IMR-90 (cell line): Measurements from ENCODE around the gene TNNI3K. TPM values are rescaled to one million over a fixed set of nuclear protein-coding genes. Genes with fewer than 3 reads are reported as not detected.

Experiments used
- ATAC-seq: fragments of 200-7000 bp; cut with Tn5 transposase; 2 replicates; pipeline ENCODE4 v1.9.1; 2020; ENCODE audit warnings: low read depth, mild to moderate bottlenecking, moderate library complexity
- BruUV-seq: library from RNA; stranded (reverse); fragments of 400-500 nt; replicated peaks from 2 replicates; lab custom pipeline; 2021; lab: Mats Ljungman, UMichigan
- CTCF ChIA-PET: fragments of 300-600 bp; formaldehyde crosslinking; extraction: SDS; loops from one replicate; lab custom pipeline; 2021; ENCODE audit warnings: antibody characterized with exemption; lab: Yijun Ruan, JAX
- POLR2A ChIA-PET: fragments of 300-600 bp; sonication (Branson Sonifier 250); formaldehyde crosslinking; loops from one replicate; lab custom pipeline; 2022; ENCODE audit warnings: antibody characterized with exemption; ENCODE audit not compliant: unreplicated experiment; lab: Charles Lee
- DNase-seq: peaks from one replicate; pipeline ENCODE4 v3.0.0; 2013
- H2AFZ ChIP-seq: replicated peaks from 2 replicates; pipeline ENCODE3; 2013; ENCODE audit warnings: low read length, mild to moderate bottlenecking; ENCODE audit not compliant: poor library complexity
- H2AK5ac ChIP-seq: 2 replicates; pipeline ENCODE4 v1.6.1; 2013; ENCODE audit warnings: low read depth, low read length, inconsistent platforms
- H2AK9ac ChIP-seq: replicated peaks from 2 replicates; pipeline ENCODE3; 2013; ENCODE audit warnings: mild to moderate bottlenecking, low read depth, low read length, moderate library complexity; ENCODE audit not compliant: poor library complexity
- H2BK120ac ChIP-seq: 2 replicates; pipeline ENCODE4 v1.6.1; 2013; ENCODE audit warnings: low read depth, low read length, inconsistent platforms
- H2BK15ac ChIP-seq: 3 replicates; pipeline ENCODE4 v1.6.1; 2013; ENCODE audit warnings: low read depth, low read length, inconsistent platforms
- H2BK20ac ChIP-seq: 2 replicates; pipeline ENCODE4 v1.6.1; 2013; ENCODE audit warnings: low read depth, mild to moderate bottlenecking, inconsistent platforms, low read length, moderate library complexity
- H2BK5ac ChIP-seq: 2 replicates; pipeline ENCODE4 v1.6.1; 2013; ENCODE audit warnings: mild to moderate bottlenecking, low read depth, low read length, inconsistent platforms; ENCODE audit not compliant: poor library complexity, severe bottlenecking
- H3K14ac ChIP-seq: replicated peaks from 2 replicates; pipeline ENCODE4 v1.6.1; 2013; ENCODE audit warnings: low read depth, low read length, inconsistent platforms
- H3K18ac ChIP-seq: 2 replicates; pipeline ENCODE4 v1.6.1; 2013; ENCODE audit warnings: low read depth, low read length, control low read depth
- H3K23ac ChIP-seq: 2 replicates; pipeline ENCODE4 v1.6.1; 2013; ENCODE audit warnings: low read depth, low read length, inconsistent platforms
- H3K27ac ChIP-seq: 2 replicates; pipeline ENCODE4 v1.5.1; 2013; ENCODE audit warnings: mild to moderate bottlenecking, control low read depth, low read length; ENCODE audit not compliant: insufficient read depth
- H3K27me3 ChIP-seq: 2 replicates; pipeline ENCODE4 v1.6.1; 2013; ENCODE audit warnings: low read length; ENCODE audit not compliant: control insufficient read depth, insufficient read depth
- H3K36me3 ChIP-seq: 2 replicates; pipeline ENCODE4 v1.6.1; 2013; ENCODE audit warnings: low read length, mixed read lengths; ENCODE audit not compliant: control insufficient read depth, insufficient read depth
- H3K4ac ChIP-seq: 2 replicates; pipeline ENCODE4 v1.6.1; 2013; ENCODE audit warnings: low read depth, low read length, inconsistent platforms
- H3K4me1 ChIP-seq: 2 replicates; pipeline ENCODE4 v1.6.1; 2013; ENCODE audit warnings: low read length, mixed read lengths; ENCODE audit not compliant: control insufficient read depth, insufficient read depth
- H3K4me2 ChIP-seq: 2 replicates; pipeline ENCODE4 v1.6.1; 2013; ENCODE audit warnings: low read depth, mild to moderate bottlenecking, control low read depth, low read length, moderate library complexity
- H3K4me3 ChIP-seq: 2 replicates; pipeline ENCODE4 v1.5.1; 2013; ENCODE audit warnings: low read depth, mild to moderate bottlenecking, control low read depth, low read length, moderate library complexity; ENCODE audit not compliant: insufficient read depth
- H3K56ac ChIP-seq: 2 replicates; pipeline ENCODE4 v1.6.1; 2013; ENCODE audit warnings: low read length, inconsistent platforms; ENCODE audit not compliant: insufficient read depth; ENCODE audit errors: extremely low read depth
- H3K79me1 ChIP-seq, 2 experiments: 2 replicates each; pipeline ENCODE4 v1.6.1; 2013; ENCODE audit warnings: low read length in 2 of 2, inconsistent platforms in 1 of 2, low read depth in 1 of 2
- H3K9ac ChIP-seq: 2 replicates; pipeline ENCODE4 v1.6.1; 2013; ENCODE audit warnings: low read depth, low read length, control low read depth
- H3K9me1 ChIP-seq: 2 replicates; pipeline ENCODE4 v1.6.1; 2013; ENCODE audit warnings: low read length, inconsistent platforms; ENCODE audit not compliant: insufficient read depth
- H3K9me3 ChIP-seq: 2 replicates; pipeline ENCODE4 v1.6.1; 2013; ENCODE audit warnings: low read length; ENCODE audit not compliant: control insufficient read depth, insufficient read depth
- H4K20me1 ChIP-seq: 2 replicates; pipeline ENCODE4 v1.6.1; 2013; ENCODE audit warnings: low read length, inconsistent platforms; ENCODE audit not compliant: insufficient read depth
- H4K5ac ChIP-seq: 2 replicates; pipeline ENCODE4 v1.6.1; 2013; ENCODE audit warnings: mild to moderate bottlenecking, low read depth, low read length, control low read depth
- H4K8ac ChIP-seq, 2 experiments: 2 replicates each; pipeline ENCODE4 v1.6.1; 2013; ENCODE audit warnings: low read depth in 2 of 2, low read length in 2 of 2, control low read depth in 1 of 2, inconsistent platforms in 1 of 2
- H4K91ac ChIP-seq: 2 replicates; pipeline ENCODE4 v1.6.1; 2013; ENCODE audit warnings: low read depth, low read length, inconsistent platforms; ENCODE audit not compliant: insufficient read depth
- FOS ChIP-seq: fragments of 150-350 bp; IDR thresholded peaks from 2 replicates; pipeline ENCODE4 v1.6.1; 2016; ENCODE audit warnings: low read depth, low read length
- MXI1 ChIP-seq: IDR thresholded peaks from 2 replicates; pipeline ENCODE4 v1.6.1; 2012; ENCODE audit warnings: low read depth, mild to moderate bottlenecking, low read length, moderate library complexity, borderline replicate concordance
- POLR2A ChIP-seq: IDR thresholded peaks from 2 replicates; pipeline ENCODE4 v1.6.1; 2012; ENCODE audit warnings: mild to moderate bottlenecking, low read depth, low read length
- dilution Hi-C: fragments of 300-500 bp; cut with HindIII; formaldehyde crosslinking; loops from one replicate; pipeline ENCODE4 v1.14.3; 2018; ENCODE audit warnings: low sequenced_read_pairs; ENCODE audit not compliant: unreplicated experiment
- in situ Hi-C: fragments of 300-500 bp; cut with MboI; formaldehyde crosslinking; loops from 3 replicates; pipeline ENCODE4 v1.14.3; 2019; ENCODE audit warnings: low sequenced_read_pairs, inconsistent platforms, mixed read lengths
- intact Hi-C: fragments of 100-400 bp; cut with micrococcal nuclease; formaldehyde crosslinking; loops from 2 replicates; pipeline ENCODE4 v1.10.0; 2022
- polyA plus RNA-seq, 3 experiments: library from polyadenylated mRNA; depleted of rRNA; stranded (reverse); fragments of >200 nt; gene quantifications; 2 replicates each; pipeline ENCODE4 v1.2.3, GENCODE V29; 2012; ENCODE audit warnings: low replicate concordance in 1 of 3
- total RNA-seq: library from RNA; depleted of rRNA; stranded (reverse); fragments of >200 nt; gene quantifications from 2 replicates; pipeline ENCODE4 v1.2.3, GENCODE V29; 2012

The TNNI3K gene
- total and polyA plus RNA-seq, 2 of the 4 experiments (the other 2 are of a cell fraction), result 0.90 to 1.3 TPM

DNA sequence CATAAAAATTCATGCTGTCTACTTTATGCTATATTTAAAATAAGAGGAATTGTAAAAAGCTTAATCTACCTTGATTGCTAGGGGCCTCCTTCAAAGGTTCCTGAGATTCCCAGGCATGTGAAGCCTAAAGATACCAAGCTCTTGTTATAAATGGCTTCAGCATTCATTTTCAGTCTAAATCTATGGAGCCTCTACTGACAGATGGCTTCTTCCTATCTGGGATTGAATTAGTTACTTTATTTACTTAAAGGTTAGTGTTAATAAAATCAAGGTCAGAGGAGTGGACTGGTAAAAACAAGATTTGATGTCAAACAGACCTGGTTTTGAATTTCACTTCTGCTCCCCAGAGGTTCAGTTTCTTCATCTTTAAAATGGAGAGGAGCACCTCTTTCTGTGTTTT lies 93.7 kb downstream of the TNNI3K start:
- no TSS peak for BruUV-seq
- DNase-seq (no peak), ATAC-seq (no peak)
- no peak overlapping the region for H2BK15ac ChIP-seq
- ChIA-PET POLR2A (no interaction called here), CTCF (no interaction called here)
- H4K8ac ChIP-seq, result no peak overlapping the region
- H3K27ac ChIP-seq, result no peak overlapping the region
- no peaks in the 10 kb centered on the region for H3K27me3 ChIP-seq
- H3K9me3 ChIP-seq, result no peaks in the 10 kb centered on the region
- H4K91ac ChIP-seq, result no peak overlapping the region
- dilution Hi-C loops (no loop called here), intact Hi-C loops (no loop called here), in situ Hi-C loops (no loop called here)
- H3K4me1 ChIP-seq, result no peaks in the 10 kb centered on the region
- no peaks in the 10 kb centered on the region for H3K36me3 ChIP-seq
- no peak overlapping the region for H2BK120ac ChIP-seq
- no peak overlapping the region for H3K9ac ChIP-seq
- H2BK5ac ChIP-seq, result no peak overlapping the region
- no peak overlapping the region for H3K18ac ChIP-seq
- H3K4me2 ChIP-seq, result no peak overlapping the region
- no peak overlapping the region for H3K14ac ChIP-seq
- H4K20me1 ChIP-seq, result no peaks in the 10 kb centered on the region
- H3K79me1 ChIP-seq, result no peaks in the 10 kb centered on the region
- no peak overlapping the region for H2AK9ac ChIP-seq
- no peak overlapping the region for H2AK5ac ChIP-seq
- no peak overlapping the region for H3K23ac ChIP-seq
- H3K56ac ChIP-seq, result no peak overlapping the region
- H2BK20ac ChIP-seq, result no peak overlapping the region
- no peak overlapping the region for H2AFZ ChIP-seq
- no peak overlapping the region for H4K5ac ChIP-seq
- no peaks in the 10 kb centered on the region for H3K9me1 ChIP-seq
- H3K4me3 ChIP-seq, result no peak overlapping the region
- TF ChIP-seq POLR2A, result no peak
- TF ChIP-seq MXI1, result no peak
- TF ChIP-seq FOS, result no peak
- H3K4ac ChIP-seq, result no peak overlapping the region
